NCI-H82 treated with DMSO at 0.1 percent for 48 hours (cell line): Measurements from ENCODE around the gene PNISR.
"Not testable (repeated sequence)": the region's sequence is repeated elsewhere in the genome, so short reads cannot be mapped to it uniquely, and the experiment has no call there.

Source experiments
- DNase-seq: peaks from one replicate; lab custom pipeline; 2025; ENCODE audit not compliant: unreplicated experiment; lab: John Stamatoyannopoulos, UW

PNISR gene, protein sequence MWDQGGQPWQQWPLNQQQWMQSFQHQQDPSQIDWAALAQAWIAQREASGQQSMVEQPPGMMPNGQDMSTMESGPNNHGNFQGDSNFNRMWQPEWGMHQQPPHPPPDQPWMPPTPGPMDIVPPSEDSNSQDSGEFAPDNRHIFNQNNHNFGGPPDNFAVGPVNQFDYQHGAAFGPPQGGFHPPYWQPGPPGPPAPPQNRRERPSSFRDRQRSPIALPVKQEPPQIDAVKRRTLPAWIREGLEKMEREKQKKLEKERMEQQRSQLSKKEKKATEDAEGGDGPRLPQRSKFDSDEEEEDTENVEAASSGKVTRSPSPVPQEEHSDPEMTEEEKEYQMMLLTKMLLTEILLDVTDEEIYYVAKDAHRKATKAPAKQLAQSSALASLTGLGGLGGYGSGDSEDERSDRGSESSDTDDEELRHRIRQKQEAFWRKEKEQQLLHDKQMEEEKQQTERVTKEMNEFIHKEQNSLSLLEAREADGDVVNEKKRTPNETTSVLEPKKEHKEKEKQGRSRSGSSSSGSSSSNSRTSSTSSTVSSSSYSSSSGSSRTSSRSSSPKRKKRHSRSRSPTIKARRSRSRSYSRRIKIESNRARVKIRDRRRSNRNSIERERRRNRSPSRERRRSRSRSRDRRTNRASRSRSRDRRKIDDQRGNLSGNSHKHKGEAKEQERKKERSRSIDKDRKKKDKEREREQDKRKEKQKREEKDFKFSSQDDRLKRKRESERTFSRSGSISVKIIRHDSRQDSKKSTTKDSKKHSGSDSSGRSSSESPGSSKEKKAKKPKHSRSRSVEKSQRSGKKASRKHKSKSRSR

GRCh38 chr6:99424761-99425646 lies at the start of gene PNISR:
PNISR (minus strand) TSS chr6:99425308; CDS start chr6:99414659, 10,649 bp downstream.
- peak; percentile 92 for DNase-seq

GRCh38 chr6:99473730-99474129 lies 48.6 kb upstream of the PNISR start:
- DNase-seq, result no peak

- DNase-seq, result no peak
Measured at GRCh38 chr6:99471638-99472037, 46.5 kb upstream of the PNISR start.

- DNase-seq, result peak; percentile 4
Measured at GRCh38 chr6:99467509-99468106, 42.5 kb upstream of the PNISR start.

GRCh38 chr6:99459133-99459532 lies 34.0 kb upstream of the PNISR start:
- DNase-seq, result not testable (repeated sequence)

DNA sequence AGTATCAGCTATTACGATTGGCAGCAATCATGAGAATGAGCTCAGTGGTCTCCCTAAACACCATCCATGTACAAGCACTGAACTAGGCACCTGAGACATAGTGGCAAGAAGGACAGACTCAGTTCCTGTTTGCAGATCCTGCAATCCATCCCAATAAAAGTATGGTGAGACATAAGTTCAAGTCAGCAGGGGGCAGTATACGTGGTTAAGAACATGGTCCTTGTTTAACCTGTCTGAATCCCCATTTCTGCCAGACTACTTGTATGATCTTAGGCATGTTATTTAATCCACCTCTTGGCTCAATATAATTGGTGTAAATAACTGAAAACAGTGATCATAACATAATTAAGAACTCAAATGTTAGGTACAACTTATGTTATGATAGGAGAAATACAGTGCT lies 33.2 kb upstream of the PNISR start:
- DNase-seq, result no peak

GRCh38 chr6:99446076-99446475 lies 21.0 kb upstream of the PNISR start:
- no peak for DNase-seq

DNA sequence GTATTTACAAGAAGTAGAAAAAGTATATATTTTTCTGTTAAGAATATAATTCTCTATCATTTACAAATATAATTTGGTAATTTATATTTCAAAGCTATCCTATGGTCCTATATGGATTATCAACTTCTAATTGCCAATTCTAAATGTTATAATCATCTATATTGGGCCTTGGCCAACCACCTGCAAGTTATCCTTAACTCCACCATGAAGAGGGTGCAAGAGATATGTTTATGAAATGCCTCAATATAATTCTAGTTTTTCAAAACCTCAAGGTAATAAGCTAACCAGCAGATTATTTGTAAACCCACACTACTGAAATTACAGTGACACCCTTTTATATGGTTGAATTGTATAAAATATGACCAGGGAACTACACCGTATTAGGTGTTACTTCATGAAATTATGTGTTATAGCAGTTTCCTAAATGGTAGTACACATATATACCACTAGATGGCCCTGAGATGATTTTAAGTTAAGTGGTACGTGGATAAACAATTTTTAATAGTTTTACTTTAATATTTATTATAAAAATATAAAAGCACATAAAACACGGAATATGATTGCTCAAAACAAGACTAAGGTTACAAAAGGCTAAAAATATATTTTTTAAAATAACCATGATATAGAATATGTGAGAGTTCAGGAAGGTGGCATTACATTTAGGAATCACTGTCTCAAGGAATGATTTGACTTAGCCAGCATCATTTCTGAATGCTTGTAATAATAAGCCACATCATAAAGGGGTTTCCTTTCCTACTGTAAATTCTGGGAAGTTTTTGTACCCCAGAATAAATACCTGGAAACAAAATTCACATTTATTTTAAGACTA lies 9.8 kb upstream of the PNISR start:
- DNase-seq, result no peak

GRCh38 chr6:99432877-99433276 lies 7.8 kb upstream of the PNISR start:
- DNase-seq, result no peak

GRCh38 chr6:99431901-99432300 lies 6.8 kb upstream of the PNISR start:
- no peak for DNase-seq

GRCh38 chr6:99427988-99428387 lies 2.9 kb upstream of the PNISR start:
- no peak for DNase-seq

GRCh38 chr6:99426451-99426757 lies 1.3 kb upstream of the PNISR start:
- no peak for DNase-seq

DNA sequence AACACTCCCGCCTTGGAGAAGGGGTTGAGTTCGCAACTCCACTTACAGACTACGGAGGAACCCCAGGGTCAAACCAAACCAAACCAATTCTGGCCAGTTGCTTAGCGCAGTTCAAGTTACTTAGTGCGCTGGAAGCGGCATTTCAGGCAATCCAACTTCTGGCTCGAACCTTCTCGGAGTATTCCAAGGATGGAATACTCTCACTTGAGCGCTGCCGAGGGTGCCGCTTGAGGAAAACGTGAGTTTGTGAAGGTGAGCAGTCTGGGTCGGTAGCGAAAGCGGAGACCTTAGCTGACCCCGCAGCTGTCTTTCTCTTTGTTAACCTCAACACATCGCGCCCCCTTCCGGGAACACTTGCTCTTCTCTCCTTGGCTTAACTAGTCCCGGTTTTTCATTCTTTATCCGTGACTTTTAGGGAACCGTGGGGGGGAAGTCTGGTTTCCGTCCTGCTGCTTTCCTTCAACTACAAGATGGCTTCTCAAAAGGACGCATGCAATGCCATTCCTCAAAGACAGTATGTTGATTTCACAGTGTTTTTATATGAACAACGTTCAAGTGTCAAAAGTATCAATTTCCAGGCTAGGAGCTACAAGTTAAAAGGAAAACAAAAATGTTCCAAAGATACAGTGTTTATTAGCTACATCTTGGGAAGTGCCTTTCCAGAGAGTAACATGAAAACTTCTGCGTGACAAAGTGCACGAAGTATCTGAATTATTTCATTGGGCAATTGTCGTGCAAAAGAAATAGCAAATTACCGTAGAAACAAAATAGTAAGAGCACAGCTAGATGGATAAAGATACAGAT lies 741 bp upstream of the PNISR start:
- peak; percentile 85 for DNase-seq

DNA sequence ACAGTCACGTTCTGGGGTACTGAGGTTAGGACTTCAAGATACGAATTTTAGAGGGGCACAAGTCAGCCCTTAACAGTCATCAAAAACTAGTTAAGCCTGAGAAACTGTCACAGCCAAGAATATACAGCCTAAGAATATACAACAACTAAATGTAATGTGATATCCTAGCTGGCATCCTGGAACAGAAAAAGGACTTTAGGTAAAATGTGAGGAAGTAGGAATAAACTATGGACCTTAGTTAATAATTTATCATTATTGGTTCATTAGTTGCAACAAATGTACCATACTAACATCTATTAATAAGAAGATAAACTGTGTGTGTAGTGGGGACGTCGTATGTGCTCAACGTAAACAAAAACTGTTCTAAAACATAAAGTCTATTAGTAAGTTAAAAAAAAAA lies 1.1 kb downstream of the PNISR start:
- DNase-seq, result no peak

- no peak for DNase-seq
Measured at GRCh38 chr6:99422912-99423311, 2.2 kb downstream of the PNISR start.

DNA sequence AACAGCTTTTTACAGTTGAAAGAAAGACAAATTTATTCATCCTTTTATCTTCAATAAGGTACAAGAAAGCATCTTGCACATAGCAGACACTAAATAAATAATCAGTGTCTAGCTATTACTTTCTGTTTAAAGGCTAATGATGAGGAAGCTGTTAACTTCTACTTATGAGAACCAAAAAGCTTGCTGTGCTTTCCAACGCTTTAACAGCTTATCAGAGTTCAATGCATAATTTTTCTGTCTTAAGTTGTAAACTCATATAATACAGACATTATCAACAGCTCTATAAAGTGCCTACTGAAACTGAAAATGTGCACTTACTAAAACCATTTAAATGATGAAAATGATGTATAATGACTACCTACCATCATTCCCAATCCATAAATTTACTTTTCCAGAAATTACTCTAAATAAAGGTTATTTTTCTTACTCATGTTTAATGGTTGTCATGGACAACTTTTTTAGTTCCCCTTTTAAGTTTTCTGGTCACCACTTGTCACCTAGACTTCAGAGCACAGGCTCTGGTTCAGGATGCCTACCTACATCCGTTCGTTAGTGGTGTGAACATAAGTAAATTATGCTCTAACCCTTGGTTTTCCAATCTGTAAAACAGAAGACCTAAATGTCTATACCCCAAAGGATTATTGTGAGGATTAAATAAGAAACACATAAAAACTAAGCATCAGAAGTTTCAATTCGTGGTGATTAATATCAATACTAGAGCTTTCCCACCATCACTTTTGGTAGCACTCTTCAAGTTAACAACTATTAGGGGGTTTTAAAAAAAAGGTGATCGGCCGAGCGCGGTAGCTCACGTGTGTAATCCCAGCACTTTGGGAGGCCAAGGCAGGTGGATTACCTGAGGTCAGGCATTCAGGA lies 8.0 kb downstream of the PNISR start:
- no peak for DNase-seq

- no peak for DNase-seq
Measured at GRCh38 chr6:99416226-99416625, 8.9 kb downstream of the PNISR start.

DNA sequence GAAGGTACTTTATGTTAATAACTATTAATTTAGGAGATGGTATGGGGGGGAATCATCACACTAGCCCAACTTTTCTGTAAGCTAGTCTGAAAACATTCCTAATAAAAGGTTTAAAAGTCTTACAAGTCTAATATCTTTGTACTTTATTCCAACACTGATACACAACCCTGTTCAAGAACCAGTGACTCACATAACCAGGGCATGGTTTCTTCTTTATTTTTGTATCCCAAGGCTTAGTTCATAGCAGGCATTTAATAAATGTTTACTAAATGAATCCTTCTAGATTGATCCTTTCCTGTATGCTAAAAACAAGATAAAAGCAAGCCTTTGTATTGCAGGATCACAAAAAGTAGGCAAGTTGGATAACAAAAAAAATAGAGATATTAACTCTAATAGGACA lies 9.7 kb downstream of the PNISR start:
- DNase-seq, result no peak
